Stimulated activated CD8-positive, alpha-beta memory T cell treated with anti-CD3 and anti-CD28 coated beads, Interleukin-4, amount 100 ng/mL, for 1 hour (primary cell): Measurements from ENCODE around the gene IGSF6.
A peak's percentile ranks its signal among the peaks of the same experiment; 100 is the strongest.
"Not testable (repeated sequence)": the region's sequence is repeated elsewhere in the genome, so short reads cannot be mapped to it uniquely, and the experiment has no call there.

Experiments used
- DNase-seq, 2 donors: peaks; one replicate each; pipeline ENCODE4 v3.0.0-alpha.2; 2020; ENCODE audit warnings: low read depth in 2 of 2, low spot score in 1 of 2

The IGSF6 gene, protein sequence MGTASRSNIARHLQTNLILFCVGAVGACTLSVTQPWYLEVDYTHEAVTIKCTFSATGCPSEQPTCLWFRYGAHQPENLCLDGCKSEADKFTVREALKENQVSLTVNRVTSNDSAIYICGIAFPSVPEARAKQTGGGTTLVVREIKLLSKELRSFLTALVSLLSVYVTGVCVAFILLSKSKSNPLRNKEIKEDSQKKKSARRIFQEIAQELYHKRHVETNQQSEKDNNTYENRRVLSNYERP

GRCh38 chr16:21652453-21652852, at the start of gene IGSF6:
Gene IGSF6 (minus strand): TSS chr16:21652608. CDS start chr16:21652598, 10 bp downstream.
- no peak for DNase-seq

DNA sequence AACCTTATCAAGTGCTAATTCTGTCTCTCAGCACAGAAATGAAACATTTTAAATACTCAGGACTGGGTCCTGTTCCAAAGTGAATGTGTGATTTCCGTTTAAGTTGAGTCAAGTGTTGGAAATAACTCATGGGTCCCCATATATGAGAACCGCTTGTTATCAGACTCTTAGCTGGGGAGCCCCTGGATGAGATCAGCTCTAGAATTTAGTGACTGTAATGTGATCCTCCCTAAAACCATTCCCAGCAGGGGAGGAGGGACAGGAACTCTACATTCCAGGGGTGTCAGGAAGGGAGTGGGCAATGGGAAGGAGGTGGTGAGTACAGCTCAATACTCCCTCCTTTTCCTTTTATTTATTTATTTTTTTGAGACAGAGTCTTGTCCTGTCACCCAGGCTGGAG, 48.9 kb upstream of the IGSF6 start:
- no peak for DNase-seq

DNA sequence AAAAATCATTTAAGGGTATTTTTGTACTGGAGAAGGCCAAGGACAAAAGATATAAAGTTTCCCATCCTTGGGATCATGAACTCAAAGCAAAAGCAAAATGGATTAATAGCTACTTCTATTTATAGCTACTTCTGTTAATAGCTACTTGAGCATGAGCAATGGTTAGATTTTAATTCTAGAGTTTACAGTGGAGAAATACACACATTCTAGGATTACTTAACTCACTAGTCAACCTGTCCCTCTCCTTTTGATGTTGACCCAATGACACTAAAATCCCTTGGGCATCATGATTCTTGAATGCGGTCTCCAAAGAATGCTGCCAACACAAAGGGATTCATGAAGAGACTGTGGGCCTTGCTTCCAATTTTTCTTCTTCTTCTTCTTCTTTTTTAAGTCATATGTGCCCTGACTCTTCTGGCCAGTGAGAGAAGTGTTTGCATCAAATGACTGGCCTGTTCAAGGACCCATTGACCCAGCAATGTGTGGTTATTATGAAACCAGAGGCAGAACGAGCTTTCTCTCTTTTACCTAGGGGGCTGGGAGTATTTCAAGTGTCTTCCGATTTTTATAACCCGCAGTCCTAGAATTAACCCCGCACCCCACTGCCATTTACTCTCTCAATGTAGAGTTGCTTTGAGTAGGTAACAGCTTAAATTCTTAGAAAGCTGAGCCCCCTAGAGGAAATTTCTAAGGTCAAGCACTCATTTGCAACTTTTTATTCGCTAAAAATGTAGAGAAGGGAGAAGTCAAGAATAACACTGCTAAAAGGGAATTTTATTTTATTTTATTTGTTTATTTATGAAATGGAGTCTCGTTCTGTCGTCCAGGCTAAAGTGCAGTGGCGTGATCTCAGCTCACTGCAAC, 46.0 kb upstream of the IGSF6 start:
- no peak for DNase-seq

- no peak for DNase-seq
Measured at GRCh38 chr16:21697032-21697431, 44.6 kb upstream of the IGSF6 start.

- no peak for DNase-seq
Measured at GRCh38 chr16:21694609-21695008, 42.2 kb upstream of the IGSF6 start.

DNA sequence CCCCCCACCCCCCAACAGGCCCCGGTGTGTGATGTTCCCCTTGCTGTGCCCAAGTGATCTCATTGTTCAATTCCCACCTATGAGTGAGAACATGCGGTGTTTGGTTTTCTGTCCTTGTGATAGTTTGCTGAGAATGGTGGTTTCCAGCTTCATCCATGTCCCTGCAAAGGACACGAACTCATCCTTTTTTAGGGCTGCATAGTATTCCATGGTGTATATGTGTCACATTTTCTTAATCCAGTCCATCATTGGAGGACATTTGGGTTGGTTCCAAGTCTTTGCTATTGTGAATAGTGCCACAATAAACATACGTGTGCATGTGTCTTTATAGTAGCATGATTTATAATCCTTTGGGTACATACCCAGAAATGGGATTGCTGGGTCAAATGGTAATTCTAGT, 38.6 kb upstream of the IGSF6 start:
- not testable (repeated sequence) for DNase-seq

- no peak for DNase-seq
Measured at GRCh38 chr16:21689107-21689506, 36.7 kb upstream of the IGSF6 start.

GRCh38 chr16:21685034-21685455, 32.6 kb upstream of the IGSF6 start:
- no peak for DNase-seq

DNA sequence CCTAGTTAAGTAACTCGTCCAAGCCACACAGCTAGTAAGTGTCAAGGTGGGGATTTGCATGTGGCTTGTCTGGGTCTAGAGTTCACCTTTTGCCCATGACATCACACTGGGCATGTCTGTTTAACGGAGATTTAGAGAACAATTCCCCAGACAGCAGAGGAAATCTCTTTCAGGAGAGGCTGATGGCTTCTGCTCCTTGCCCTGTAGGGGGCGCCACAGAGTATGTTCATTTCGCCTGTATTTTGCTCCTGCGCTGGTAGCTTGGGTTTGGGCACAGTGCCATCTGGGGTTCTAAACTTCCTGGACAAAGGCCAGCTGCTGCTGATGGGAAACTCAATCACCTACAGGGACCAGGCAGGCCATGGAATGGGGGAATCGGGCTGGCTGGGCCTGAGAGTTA, 31.8 kb upstream of the IGSF6 start:
- DNase-seq, result peak in 1 of 2 donors; percentile 5

- no peak for DNase-seq
Measured at GRCh38 chr16:21683184-21683583, 30.8 kb upstream of the IGSF6 start.

GRCh38 chr16:21680714-21681113, 28.3 kb upstream of the IGSF6 start:
- not testable (repeated sequence) for DNase-seq

GRCh38 chr16:21674456-21674855, 22.0 kb upstream of the IGSF6 start:
- not testable (repeated sequence) for DNase-seq

GRCh38 chr16:21673469-21673868, 21.1 kb upstream of the IGSF6 start:
- no peak for DNase-seq

DNA sequence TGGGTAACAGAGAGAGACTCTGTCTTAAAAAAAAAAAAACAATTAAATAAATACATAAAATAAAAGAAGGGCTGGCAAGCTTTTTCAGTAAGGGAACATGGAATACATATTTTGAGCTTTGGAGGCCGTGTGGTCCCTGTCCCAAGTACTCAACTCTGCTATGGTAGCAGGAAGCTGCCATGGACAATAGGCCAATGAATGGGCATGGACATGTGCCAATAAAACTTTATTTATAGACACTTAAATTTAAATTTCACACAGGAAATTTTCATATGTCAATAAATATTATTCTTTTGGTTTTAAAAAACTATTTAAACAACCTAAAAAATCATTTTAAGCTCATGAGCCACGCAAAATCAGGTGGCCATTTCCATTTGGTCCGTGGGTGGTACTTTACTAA, 15.2 kb upstream of the IGSF6 start:
- DNase-seq, result no peak

DNA sequence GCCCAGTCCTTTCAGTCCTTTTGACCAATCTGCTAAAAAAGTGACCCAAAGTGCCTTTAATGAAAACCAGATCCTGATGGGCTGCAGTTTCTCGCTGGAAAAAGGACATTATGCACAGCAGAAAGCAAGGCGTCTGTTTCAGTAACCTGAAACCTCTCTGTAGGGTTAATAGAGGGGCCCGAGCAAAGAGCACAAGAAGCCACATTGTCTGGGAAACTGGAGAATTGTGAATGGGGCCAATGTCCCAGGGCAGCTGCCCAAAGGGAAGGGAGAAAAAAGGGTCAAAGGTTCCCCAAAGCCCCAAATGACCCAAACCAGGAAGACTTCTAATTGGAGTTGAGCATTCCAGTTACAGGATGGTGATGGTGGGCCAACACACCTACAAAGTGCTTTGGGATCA, 14.4 kb upstream of the IGSF6 start:
- DNase-seq, result no peak

- DNase-seq, result no peak
Measured at GRCh38 chr16:21664801-21665492, 12.5 kb upstream of the IGSF6 start.

DNA sequence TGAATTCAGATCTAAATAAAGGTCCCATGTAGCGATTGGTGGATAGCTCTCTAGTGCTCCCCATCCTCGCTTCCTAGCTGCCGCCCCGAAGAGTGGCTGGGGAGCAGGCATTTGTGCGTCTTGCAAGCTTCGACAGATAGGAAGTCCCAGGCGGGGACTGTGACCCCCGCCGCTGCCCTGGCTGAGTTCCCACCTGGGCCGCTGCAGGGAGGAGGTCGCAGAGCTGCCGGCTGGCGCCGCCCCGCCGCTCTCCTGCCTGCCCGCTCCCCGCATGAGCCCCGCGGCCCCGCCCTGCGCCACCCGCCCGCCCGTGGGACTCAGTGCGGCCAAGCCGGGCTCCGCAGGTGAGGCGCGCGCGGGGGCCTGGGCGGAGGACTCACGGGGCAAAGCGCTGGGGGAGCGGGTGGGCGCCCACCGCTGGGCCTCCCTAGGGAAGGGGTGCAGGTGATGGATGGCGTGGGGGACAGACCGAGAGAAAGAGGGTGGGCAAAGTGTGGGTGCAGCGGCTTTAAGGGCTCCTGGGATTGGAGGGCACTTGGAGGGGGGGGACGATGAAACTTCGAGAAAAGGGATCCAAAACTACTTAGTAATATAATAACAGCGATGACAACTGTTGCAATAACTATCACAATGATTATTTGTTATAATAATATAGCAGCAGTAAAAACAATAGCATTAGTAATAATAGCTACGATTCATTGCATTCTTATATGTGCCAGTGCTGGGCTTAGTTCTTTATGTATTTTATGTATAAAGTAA, 11.7 kb upstream of the IGSF6 start, which contains the start of gene OTOA:
OTOA (plus strand) TSS at position 80 of the 759 bp plus-strand sequence. CDS start 14,547 bp downstream, outside the sequence.
- DNase-seq, result no peak

DNA sequence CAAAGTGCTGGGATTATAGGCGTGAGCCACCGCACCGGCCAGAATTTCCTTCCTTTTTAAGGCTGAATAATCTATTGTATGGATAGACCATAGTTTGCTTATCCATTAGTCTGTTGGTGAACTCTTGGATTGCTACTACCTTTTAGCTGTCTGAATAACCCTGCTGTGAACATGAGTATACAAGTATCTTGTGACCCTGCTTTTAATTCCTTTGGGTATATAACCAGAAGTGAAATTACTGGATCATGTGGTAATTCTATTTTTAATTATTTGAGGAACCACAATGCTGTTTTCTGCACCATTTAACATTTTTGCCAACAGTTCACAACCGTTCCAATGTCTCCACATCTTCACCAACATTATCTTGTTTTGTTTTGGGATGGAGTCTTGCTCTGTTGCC, 6.7 kb upstream of the IGSF6 start:
- no peak for DNase-seq

GRCh38 chr16:21656795-21657768, 4.7 kb upstream of the IGSF6 start:
- peak in 1 of 2 donors; percentile 15 for DNase-seq

DNA sequence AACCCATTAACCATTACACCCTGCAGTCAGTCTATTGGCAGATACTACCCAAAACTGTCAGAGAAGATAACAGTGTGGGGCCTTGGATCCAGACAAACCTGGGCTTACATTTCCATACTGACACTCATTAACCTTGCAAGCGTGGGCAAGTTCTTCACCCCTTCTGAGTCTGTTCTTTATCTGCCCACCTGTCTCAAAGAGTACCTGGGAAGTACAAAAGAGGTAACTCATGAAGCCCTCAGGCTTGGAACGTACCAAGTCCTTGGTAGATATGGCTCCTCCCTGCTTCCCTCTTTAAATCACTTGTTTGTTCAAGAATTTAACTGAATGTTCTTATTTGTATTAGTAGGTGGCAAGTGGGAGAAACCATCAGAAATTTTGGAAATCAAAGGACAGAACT, 2.5 kb upstream of the IGSF6 start:
- no peak for DNase-seq
